GM06990 (cell line): ENCODE results near the gene SH3PXD2A.

Experiments
- DNase-seq: peaks from one replicate; pipeline ENCODE4 v3.0.0-alpha.2; 2011; ENCODE audit not compliant: insufficient read length; ENCODE audit errors: extremely low read depth
- H3K27me3 ChIP-seq: replicated peaks from 2 replicates; pipeline ENCODE4 v1.6.0; 2011; ENCODE audit warnings: low read length; ENCODE audit not compliant: control insufficient read depth, insufficient read depth
- H3K36me3 ChIP-seq: 2 replicates; pipeline ENCODE4 v1.5.1; 2011; ENCODE audit warnings: low read length; ENCODE audit not compliant: control insufficient read depth, insufficient read depth
- H3K4me3 ChIP-seq: replicated peaks from 2 replicates; pipeline ENCODE4 v1.5.1; 2011; ENCODE audit warnings: low read depth, mild to moderate bottlenecking, control low read depth, low read length
- CTCF ChIP-seq: IDR thresholded peaks from 2 replicates; pipeline ENCODE4 v1.5.1; 2011; ENCODE audit warnings: low read length, control low read depth, mild to moderate bottlenecking, inconsistent platforms; ENCODE audit not compliant: insufficient read depth, poor library complexity, severe bottlenecking

Gene SH3PXD2A

GRCh38 chr10:103829838-103830465, 25.4 kb downstream of the SH3PXD2A start:
- Histone ChIP-seq H3K36me3 (no peaks in the 10 kb centered on the region), H3K4me3 (no peak overlapping the region), H3K27me3 (no peaks in the 10 kb centered on the region)
- DNase-seq, result no peak
- no peak for TF ChIP-seq CTCF

- DNase-seq, result no peak
- no peaks in the 10 kb centered on the region for H3K36me3 ChIP-seq
- no peaks in the 10 kb centered on the region for H3K27me3 ChIP-seq
- TF ChIP-seq CTCF, result no peak
- H3K4me3 ChIP-seq, result no peak overlapping the region
Measured at GRCh38 chr10:103829278-103829677, 26.1 kb downstream of the SH3PXD2A start.

- H3K4me3 ChIP-seq, result no peak overlapping the region
- no peak for TF ChIP-seq CTCF
- H3K27me3 ChIP-seq, result no peaks in the 10 kb centered on the region
- no peaks in the 10 kb centered on the region for H3K36me3 ChIP-seq
- no peak for DNase-seq
Measured at GRCh38 chr10:103828587-103829197, 26.7 kb downstream of the SH3PXD2A start.

GRCh38 chr10:103828107-103828506, 27.3 kb downstream of the SH3PXD2A start:
- Histone ChIP-seq H3K27me3 (no peaks in the 10 kb centered on the region), H3K4me3 (no peak overlapping the region), H3K36me3 (no peaks in the 10 kb centered on the region)
- no peak for DNase-seq
- TF ChIP-seq CTCF, result no peak

GRCh38 chr10:103826885-103827284, 28.5 kb downstream of the SH3PXD2A start:
- no peak for TF ChIP-seq CTCF
- Histone ChIP-seq H3K36me3 (no peaks in the 10 kb centered on the region), H3K27me3 (no peaks in the 10 kb centered on the region), H3K4me3 (no peak overlapping the region)
- DNase-seq, result no peak
